Naive B cell (primary cell): ENCODE measurements around the gene GOLGA8Q. TPM values are rescaled to one million over a fixed set of nuclear protein-coding genes. Genes with fewer than 3 reads are reported as not detected.
A peak's percentile ranks its signal among the peaks of the same experiment; 100 is the strongest.
"Not testable (repeated sequence)": the region's sequence is repeated elsewhere in the genome, so short reads cannot be mapped to it uniquely, and the experiment has no call there.

Source experiments
- ATAC-seq, 2 donors: fragments of 150-1000 bp; cut with Tn5 transposase; 2 replicates each; pipeline ENCODE4 v1.10.0; 2021; ENCODE audit warnings: low read depth in 2 of 2, mild to moderate bottlenecking in 2 of 2, moderate library complexity in 2 of 2
- DNase-seq: peaks from one replicate; pipeline ENCODE4 v3.0.0; 2022
- H3K27ac Mint-ChIP-seq, 6 donors: one replicate each; pipeline ENCODE4 v1.8.0; 2020 to 2022; ENCODE audit warnings: mild to moderate bottlenecking in 6 of 6, mixed read lengths in 6 of 6, moderate library complexity in 5 of 6, inconsistent platforms in 2 of 6
- H3K27me3 Mint-ChIP-seq, 3 donors: one replicate each; pipeline ENCODE4 v1.8.0; 2021 to 2022; ENCODE audit warnings: mixed read lengths in 3 of 3, mild to moderate bottlenecking in 1 of 3
- H3K36me3 Mint-ChIP-seq, 2 donors: one replicate each; pipeline ENCODE4 v1.8.0; 2020 to 2022; ENCODE audit warnings: mixed read lengths in 2 of 2, inconsistent platforms in 1 of 2, mild to moderate bottlenecking in 1 of 2
- H3K4me1 Mint-ChIP-seq, 3 donors: one replicate each; pipeline ENCODE4 v1.8.0; 2020 to 2022; ENCODE audit warnings: mixed read lengths in 3 of 3, inconsistent platforms in 1 of 3, mild to moderate bottlenecking in 1 of 3, moderate library complexity in 1 of 3
- H3K4me3 Mint-ChIP-seq, 8 donors: one replicate each; pipeline ENCODE4 v1.8.0; 2020 to 2022; ENCODE audit warnings: mild to moderate bottlenecking in 8 of 8, mixed read lengths in 8 of 8, moderate library complexity in 8 of 8, inconsistent platforms in 2 of 8
- H3K9me3 Mint-ChIP-seq, 7 donors: one replicate each; pipeline ENCODE4 v1.8.0; 2020 to 2022; ENCODE audit warnings: mixed read lengths in 7 of 7, mild to moderate bottlenecking in 5 of 7, inconsistent platforms in 2 of 7, moderate library complexity in 1 of 7
- polyA plus RNA-seq, 6 donors: library from polyadenylated mRNA; unstranded; fragments of 300-500 nt; fragmentation: Illumina TruSeq; gene quantifications; one replicate each; pipeline ENCODE4 v1.2.3, GENCODE V29; 2021; ENCODE audit warnings: low read depth in 6 of 6

The GOLGA8Q gene
- not detected for polyA plus RNA-seq

DNA sequence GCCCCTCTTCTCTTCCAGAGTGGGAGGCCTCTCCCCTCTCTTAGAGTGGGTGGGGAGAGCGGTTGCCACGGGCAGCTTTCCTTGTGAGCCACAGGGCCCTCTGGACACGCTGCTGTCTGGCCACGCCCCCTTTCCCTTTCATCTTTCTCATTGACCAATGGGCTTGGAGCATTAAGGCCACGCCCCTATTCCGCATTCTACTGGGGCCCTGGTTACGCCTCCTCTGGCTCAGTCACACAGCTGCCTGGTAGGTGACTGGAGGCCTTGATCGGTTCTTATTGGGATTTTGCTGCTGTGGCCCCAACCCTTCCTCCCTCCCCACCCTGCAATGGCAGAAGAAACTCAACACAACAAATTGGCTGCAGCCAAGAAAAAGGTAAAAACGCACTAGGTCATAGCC, at the start of gene GOLGA8Q:
Gene GOLGA8Q (plus strand): TSS at position 301 of the 400 bp plus-strand sequence. CDS start 28 bp downstream, at position 329.
- H3K4me3 Mint-ChIP-seq, H3K27me3 Mint-ChIP-seq, H3K4me1 Mint-ChIP-seq: not testable (repeated sequence)

GRCh38 chr15:30502904-30503781, 48.7 kb upstream of the GOLGA8Q start:
- H3K4me3 Mint-ChIP-seq, H3K27me3 Mint-ChIP-seq: not testable (repeated sequence)

More for the DNA sequence above, at the start of gene GOLGA8Q:
- not testable (repeated sequence) for H3K27ac Mint-ChIP-seq, H3K9me3 Mint-ChIP-seq, DNase-seq, ATAC-seq, H3K36me3 Mint-ChIP-seq

DNA sequence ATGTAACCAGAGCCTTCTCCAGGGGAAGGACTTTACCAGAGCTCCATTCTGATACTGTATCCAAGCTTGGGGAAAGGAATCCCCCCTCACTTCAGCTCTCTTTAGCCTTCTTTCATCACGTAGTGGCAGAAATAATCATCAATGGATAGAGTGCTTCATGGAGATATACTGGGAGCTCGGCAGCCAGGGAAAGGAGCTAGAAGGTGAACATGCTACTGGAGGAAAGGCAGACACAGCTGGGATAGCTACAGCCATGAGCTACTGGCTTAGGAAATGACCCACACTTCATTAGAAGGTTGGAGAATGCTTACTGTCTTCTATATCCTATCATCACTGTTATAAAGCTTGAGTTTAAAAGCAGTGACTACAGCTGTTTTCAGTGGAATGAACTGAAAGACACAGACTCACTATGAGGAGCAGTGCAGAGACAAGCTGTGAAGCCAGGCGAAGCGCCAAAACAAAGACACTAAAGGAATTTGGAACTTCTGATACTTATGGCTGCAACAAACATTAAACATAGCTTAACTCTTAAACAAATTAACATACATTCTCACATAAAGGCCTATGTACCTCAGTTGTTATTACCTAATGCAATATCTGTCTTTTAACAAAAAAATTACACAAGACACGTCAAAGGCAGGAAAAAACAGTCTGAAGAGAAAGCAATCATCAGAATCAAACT, 47.5 kb upstream of the GOLGA8Q start:
- not testable (repeated sequence) for H3K4me1 Mint-ChIP-seq, H3K36me3 Mint-ChIP-seq, H3K27me3 Mint-ChIP-seq, H3K9me3 Mint-ChIP-seq, ATAC-seq, DNase-seq, H3K4me3 Mint-ChIP-seq, H3K27ac Mint-ChIP-seq

More at GRCh38 chr15:30502904-30503781, 48.7 kb upstream of the GOLGA8Q start:
- not testable (repeated sequence) for H3K4me1 Mint-ChIP-seq, H3K36me3 Mint-ChIP-seq, H3K27ac Mint-ChIP-seq, ATAC-seq, DNase-seq, H3K9me3 Mint-ChIP-seq

- not testable (repeated sequence) for H3K4me1 Mint-ChIP-seq, ATAC-seq, H3K27me3 Mint-ChIP-seq, H3K9me3 Mint-ChIP-seq, H3K27ac Mint-ChIP-seq, DNase-seq, H3K36me3 Mint-ChIP-seq, H3K4me3 Mint-ChIP-seq
These were observed 37.3 kb upstream of the GOLGA8Q start for GRCh38 chr15:30514545-30514944.

GRCh38 chr15:30523453-30524243, 28.2 kb upstream of the GOLGA8Q start:
- not testable (repeated sequence) for H3K9me3 Mint-ChIP-seq, ATAC-seq, H3K4me3 Mint-ChIP-seq, H3K27ac Mint-ChIP-seq, H3K27me3 Mint-ChIP-seq, H3K36me3 Mint-ChIP-seq, H3K4me1 Mint-ChIP-seq, DNase-seq

DNA sequence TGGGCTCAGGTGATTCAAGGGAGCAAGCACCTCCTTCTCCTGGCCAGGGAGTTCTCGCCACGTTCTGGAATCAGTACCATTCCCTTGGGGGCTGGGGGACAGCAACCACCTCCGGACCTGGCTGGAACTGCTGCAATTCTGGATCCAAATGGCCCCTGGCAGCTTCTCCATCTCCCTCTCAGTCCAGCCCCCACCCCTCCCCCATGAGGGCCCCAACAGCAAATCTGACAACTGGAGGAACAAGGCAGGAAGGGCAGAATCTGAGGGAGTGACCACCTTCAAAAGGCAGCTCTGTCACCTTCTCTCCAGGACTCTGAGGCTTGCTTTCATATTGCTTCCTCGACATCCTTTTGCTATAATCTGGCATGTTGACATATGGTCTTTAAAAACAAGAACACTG, 25.9 kb upstream of the GOLGA8Q start:
- not testable (repeated sequence) for H3K36me3 Mint-ChIP-seq, H3K4me1 Mint-ChIP-seq, DNase-seq, H3K27ac Mint-ChIP-seq, H3K27me3 Mint-ChIP-seq, ATAC-seq, H3K9me3 Mint-ChIP-seq, H3K4me3 Mint-ChIP-seq

DNA sequence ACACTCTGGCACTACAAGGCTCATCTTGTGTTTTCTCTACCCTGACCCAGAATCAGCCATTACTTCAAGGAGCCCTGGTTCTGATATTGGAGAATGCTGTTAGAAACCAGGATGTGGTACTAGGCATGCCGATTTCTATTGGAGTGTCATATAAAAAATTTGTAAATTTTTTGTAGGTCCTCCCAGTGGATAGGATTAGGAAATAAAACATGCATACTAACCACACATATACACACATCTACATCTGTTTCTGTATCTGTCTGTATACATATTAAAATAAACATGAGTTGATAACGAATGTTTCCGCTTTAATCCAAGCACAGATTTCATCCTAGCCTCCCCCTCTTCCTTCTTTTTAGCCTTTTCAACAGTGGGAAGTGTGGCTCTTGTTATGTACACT, 22.8 kb upstream of the GOLGA8Q start:
- not testable (repeated sequence) for H3K4me1 Mint-ChIP-seq, DNase-seq, H3K36me3 Mint-ChIP-seq, H3K27ac Mint-ChIP-seq, H3K9me3 Mint-ChIP-seq, ATAC-seq, H3K4me3 Mint-ChIP-seq, H3K27me3 Mint-ChIP-seq

- peak; percentile 56 to 63 for ATAC-seq
- not testable (repeated sequence) for H3K27me3 Mint-ChIP-seq, H3K4me3 Mint-ChIP-seq, H3K9me3 Mint-ChIP-seq, H3K36me3 Mint-ChIP-seq, H3K4me1 Mint-ChIP-seq, H3K27ac Mint-ChIP-seq, DNase-seq
These were observed 15.1 kb downstream of the GOLGA8Q start for GRCh38 chr15:30566949-30567348.

GRCh38 chr15:30573012-30573491, 21.2 kb downstream of the GOLGA8Q start:
- H3K27ac Mint-ChIP-seq, H3K27me3 Mint-ChIP-seq, H3K4me3 Mint-ChIP-seq, DNase-seq, H3K36me3 Mint-ChIP-seq, H3K4me1 Mint-ChIP-seq, H3K9me3 Mint-ChIP-seq: not testable (repeated sequence)
- ATAC-seq, result peak; percentile 80 to 84

- H3K9me3 Mint-ChIP-seq, H3K36me3 Mint-ChIP-seq, H3K27ac Mint-ChIP-seq, ATAC-seq, H3K27me3 Mint-ChIP-seq, H3K4me3 Mint-ChIP-seq, DNase-seq, H3K4me1 Mint-ChIP-seq: not testable (repeated sequence)
These were observed 27.6 kb downstream of the GOLGA8Q start for GRCh38 chr15:30579394-30579970.

DNA sequence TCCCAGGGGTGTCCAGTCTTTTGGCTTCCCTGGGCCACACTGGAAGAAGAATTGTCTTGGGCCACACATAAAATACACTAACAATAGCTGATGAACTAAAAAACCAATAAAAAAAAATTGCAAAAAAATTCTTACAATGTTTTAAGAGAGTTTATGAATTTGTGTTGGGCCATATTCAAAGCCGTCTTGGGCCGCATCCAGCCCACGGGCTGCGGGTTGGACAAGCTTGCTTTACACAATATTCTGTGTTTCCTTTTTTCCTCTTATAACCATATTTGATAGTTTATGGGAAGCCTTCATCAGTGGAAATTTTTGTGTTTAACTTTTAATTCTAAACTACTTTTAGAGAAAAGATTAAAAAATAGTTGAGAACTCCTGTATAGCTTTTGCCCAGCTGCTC, 28.9 kb downstream of the GOLGA8Q start:
- not testable (repeated sequence) for H3K4me1 Mint-ChIP-seq, H3K4me3 Mint-ChIP-seq, H3K9me3 Mint-ChIP-seq, H3K27me3 Mint-ChIP-seq, H3K27ac Mint-ChIP-seq, H3K36me3 Mint-ChIP-seq, ATAC-seq, DNase-seq

GRCh38 chr15:30598953-30599352, 47.1 kb downstream of the GOLGA8Q start:
- not testable (repeated sequence) for ATAC-seq, H3K9me3 Mint-ChIP-seq, H3K27me3 Mint-ChIP-seq, DNase-seq, H3K4me3 Mint-ChIP-seq, H3K4me1 Mint-ChIP-seq, H3K27ac Mint-ChIP-seq, H3K36me3 Mint-ChIP-seq

DNA sequence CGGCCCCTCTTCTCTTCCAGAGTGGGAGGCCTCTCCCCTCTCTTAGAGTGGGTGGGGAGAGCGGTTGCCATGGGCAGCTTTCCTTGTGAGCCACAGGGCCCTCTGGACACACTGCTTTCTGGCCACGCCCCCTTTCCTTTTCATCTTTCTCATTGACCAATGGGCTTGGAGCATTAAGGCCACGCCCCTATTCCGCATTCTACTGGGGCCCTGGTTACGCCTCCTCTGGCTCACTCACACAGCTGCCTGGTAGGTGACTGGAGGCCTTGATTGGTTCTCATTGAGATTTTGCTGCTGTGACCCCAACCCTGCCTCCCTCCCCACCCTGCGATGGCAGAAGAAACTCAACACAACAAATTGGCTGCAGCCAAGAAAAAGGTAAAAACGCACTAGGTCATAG, 51.9 kb downstream of the GOLGA8Q start, which contains the start of gene GOLGA8H:
Gene GOLGA8H (plus strand): TSS at position 233 of the 400 bp plus-strand sequence. CDS start 98 bp downstream, at position 331.
- H3K4me1 Mint-ChIP-seq, H3K36me3 Mint-ChIP-seq, H3K9me3 Mint-ChIP-seq, H3K27ac Mint-ChIP-seq, DNase-seq, H3K27me3 Mint-ChIP-seq, H3K4me3 Mint-ChIP-seq, ATAC-seq: not testable (repeated sequence)
